Ovary (tissue), 9 donors: ENCODE data around the gene PSMA6. TPM values are rescaled to one million over a fixed set of nuclear protein-coding genes. Genes with fewer than 3 reads are reported as not detected.

Experiments
- DNase-seq, 5 donors: peaks; one replicate each; pipeline ENCODE4 v3.0.0-alpha.2; 2019 to 2020
- H3K27ac ChIP-seq, 2 donors: fragments of 200-600 bp; one replicate each; pipeline versions ENCODE4 v1.5.1 to v1.8.0; 2019 to 2022
- H3K27me3 ChIP-seq: fragments of 200-600 bp; one replicate; pipeline ENCODE4 v1.8.0; 2022
- H3K36me3 ChIP-seq: fragments of 200-600 bp; sonication (generic); one replicate; pipeline ENCODE4 v1.5.1; 2019
- H3K4me1 ChIP-seq: one replicate; pipeline ENCODE4 v1.8.1; 2013; ENCODE audit warnings: mild to moderate bottlenecking, moderate library complexity; ENCODE audit not compliant: insufficient read depth
- H3K4me3 ChIP-seq: fragments of 200-600 bp; sonication (generic); one replicate; pipeline ENCODE4 v1.5.1; 2017
- H3K9me3 ChIP-seq, 2 donors: fragments of 200-600 bp in 1 of 2; sonication (generic) in 1 of 2; one replicate each; pipeline versions ENCODE4 v1.5.1 to v1.8.1; 2013 to 2019; ENCODE audit warnings: mild to moderate bottlenecking in 1 of 2, moderate library complexity in 1 of 2
- EP300 ChIP-seq: sonication (generic); formaldehyde crosslinking; IDR thresholded peaks from one replicate; pipeline ENCODE4 v1.6.1; 2017; ENCODE audit warnings: antibody characterized with exemption
- POLR2A ChIP-seq: fragments of 450-650 bp; IDR thresholded peaks from one replicate; pipeline ENCODE4 v1.6.1; 2017; ENCODE audit warnings: antibody characterized with exemption, mild to moderate bottlenecking, moderate library complexity
- WGBS, 3 donors: extraction: QIAGEN DNeasy Blood & Tissue Kit in 1 of 3; methylation state at CpG; one replicate each; pipeline versions ENCODE4 v1.1.5 to v1.1.7; 2013 to 2017; 5-methylcytosine and 5-hydroxymethylcytosine counted together
- intact Hi-C, 4 donors: fragments of 100-400 bp; cut with DNase I; formaldehyde crosslinking; loops; one replicate each; pipeline versions ENCODE4 v1.11.0 to v1.15.1; 2022 to 2023
- polyA plus RNA-seq, 2 donors: library from polyadenylated mRNA; stranded (reverse); fragments of 200-250 nt in 1 of 2; fragments of 350-450 nt in 1 of 2; fragmentation: Illumina TruSeq in 1 of 2; extraction: RNeasy Lipid Tissue Mini Kit (QIAGEN cat#74804) in 1 of 2; gene quantifications; one replicate each; pipeline ENCODE4 v1.2.3, GENCODE V29; 2013 to 2014
- total RNA-seq, 7 donors: library from RNA; depleted of rRNA in 2 of 7; stranded (reverse); fragments of >200 nt in 2 of 7; fragmentation: NEBNext Ultra II Directional in 3 of 7; extraction: Animal tissue kit (Norgen Biotek cat#: 25700) in 3 of 7; gene quantifications; one replicate each; pipeline versions ENCODE4 v1.1.0 to v1.2.4, GENCODE V29; 2016 to 2023
- TF ChIP-seq, protein P1 (sequence below), 3 donors: fragments of 450-650 bp in 2 of 3; fragments of 200-600 bp in 1 of 3; IDR thresholded peaks; one replicate each; pipeline versions ENCODE4 v1.5.1 to v1.8.0; 2016 to 2022; ENCODE audit warnings: antibody characterized with exemption in 3 of 3, mild to moderate bottlenecking in 1 of 3
- donor health status: DM: no; HTN: no; CAD: no; lungs with moderate emphysema.
- donor health status: DM: no; HTN: no; CAD: no.
- donor health status: Bipolar disorder and iron deficiency.
- donor health status: DM: yes; HTN: yes; CAD: no.
- donor health status: DM: no; HTN: no; CAD: no.
- donor health status: DM: yes; HTN: yes; CAD: no.

PSMA6 gene
- total and polyA plus RNA-seq, 9 donors, result 85.2 to 157 (median 102) TPM

DNA sequence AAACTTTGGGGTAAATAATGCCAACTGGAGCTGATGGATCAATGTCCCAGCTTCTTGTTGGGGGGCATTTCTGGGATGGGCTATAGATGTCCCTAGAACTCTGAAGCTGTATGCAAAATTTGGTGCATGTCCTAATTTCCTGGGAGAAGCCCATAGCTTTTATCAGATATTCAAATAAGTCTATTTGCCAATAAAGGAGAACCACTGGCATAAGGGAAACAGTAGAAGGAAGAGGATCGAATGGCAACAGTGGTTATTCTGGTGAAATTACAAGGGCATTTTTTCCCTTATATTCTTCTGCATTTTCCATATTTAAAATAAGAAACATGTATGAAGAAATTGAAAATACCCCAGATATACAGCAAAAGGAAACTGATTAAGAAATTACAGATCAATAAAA lies 34.2 kb downstream of the PSMA6 start:
- Histone ChIP-seq H3K27me3 (no peaks in the 10 kb centered on the region), H3K4me3 (no peak overlapping the region)
- intact Hi-C loops, result no loop called here

GRCh38 chr14:35331605-35332516 lies 39.7 kb downstream of the PSMA6 start:
- no peak overlapping the region for H3K4me3 ChIP-seq
- H3K27ac ChIP-seq, result no peak overlapping the region
- no peaks in the 10 kb centered on the region for H3K9me3 ChIP-seq
- peaks cover 16% of the 10 kb centered on the region for H3K4me1 ChIP-seq
- TF ChIP-seq EP300 (no peak), POLR2A (no peak)
- TF ChIP-seq, protein P1, sequence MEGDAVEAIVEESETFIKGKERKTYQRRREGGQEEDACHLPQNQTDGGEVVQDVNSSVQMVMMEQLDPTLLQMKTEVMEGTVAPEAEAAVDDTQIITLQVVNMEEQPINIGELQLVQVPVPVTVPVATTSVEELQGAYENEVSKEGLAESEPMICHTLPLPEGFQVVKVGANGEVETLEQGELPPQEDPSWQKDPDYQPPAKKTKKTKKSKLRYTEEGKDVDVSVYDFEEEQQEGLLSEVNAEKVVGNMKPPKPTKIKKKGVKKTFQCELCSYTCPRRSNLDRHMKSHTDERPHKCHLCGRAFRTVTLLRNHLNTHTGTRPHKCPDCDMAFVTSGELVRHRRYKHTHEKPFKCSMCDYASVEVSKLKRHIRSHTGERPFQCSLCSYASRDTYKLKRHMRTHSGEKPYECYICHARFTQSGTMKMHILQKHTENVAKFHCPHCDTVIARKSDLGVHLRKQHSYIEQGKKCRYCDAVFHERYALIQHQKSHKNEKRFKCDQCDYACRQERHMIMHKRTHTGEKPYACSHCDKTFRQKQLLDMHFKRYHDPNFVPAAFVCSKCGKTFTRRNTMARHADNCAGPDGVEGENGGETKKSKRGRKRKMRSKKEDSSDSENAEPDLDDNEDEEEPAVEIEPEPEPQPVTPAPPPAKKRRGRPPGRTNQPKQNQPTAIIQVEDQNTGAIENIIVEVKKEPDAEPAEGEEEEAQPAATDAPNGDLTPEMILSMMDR (IDR thresholded peaks at IDR 0.05), result no peak
- 77 to 79% (median 78%) methylated on average over 21 of the region's 21 CpGs for WGBS, 3 donors
- DNase-seq, result peak in 2 of 5 donors; percentile 31 to 60
- intact Hi-C loops, result loop anchor here in 1 of 4 donors (10.0 kb wide), 1 partner anchor 117 kb away; no protein-coding TSS in a partner anchor
- no peaks in the 10 kb centered on the region for H3K36me3 ChIP-seq
- no peaks in the 10 kb centered on the region for H3K27me3 ChIP-seq

More for the DNA sequence above, 34.2 kb downstream of the PSMA6 start:
- 87 to 95% (median 89%) methylated on average over 1 of the region's 1 CpG for WGBS, 3 donors
- H3K36me3 ChIP-seq, result no peaks in the 10 kb centered on the region
- DNase-seq, result no peak
- TF ChIP-seq, protein P1 (IDR thresholded peaks at IDR 0.05), result no peak
- TF ChIP-seq POLR2A, result no peak
- no peaks in the 10 kb centered on the region for H3K4me1 ChIP-seq
- no peaks in the 10 kb centered on the region for H3K9me3 ChIP-seq
- no peak overlapping the region for H3K27ac ChIP-seq

GRCh38 chr14:35332517-35333263 lies 40.5 kb downstream of the PSMA6 start:
- Histone ChIP-seq H3K4me1 (peaks cover 24% of the 10 kb centered on the region), H3K27me3 (no peaks in the 10 kb centered on the region), H3K4me3 (no peak overlapping the region), H3K27ac (peak overlapping the region in 1 of 2 donors; percentile 82), H3K9me3 (no peaks in the 10 kb centered on the region), H3K36me3 (no peaks in the 10 kb centered on the region)
- no peak for DNase-seq
- TF ChIP-seq, protein P1 (IDR thresholded peaks at IDR 0.05), result no peak
- TF ChIP-seq POLR2A (no peak), EP300 (no peak)
- intact Hi-C loops, result loop anchor here in 1 of 4 donors (10.0 kb wide), 1 partner anchor 118 kb away; no protein-coding TSS in a partner anchor
- WGBS, 3 donors, result 88 to 90% (median 89%) methylated on average over 11 of the region's 11 CpGs

GRCh38 chr14:35333264-35333730 lies 41.1 kb downstream of the PSMA6 start:
- intact Hi-C loops, result loop anchor here in 1 of 4 donors (10.0 kb wide), 1 partner anchor 118 kb away; no protein-coding TSS in a partner anchor
- peak overlapping the region; percentile 34 to 82 for H3K27ac ChIP-seq
- H3K4me3 ChIP-seq, result no peak overlapping the region
- H3K36me3 ChIP-seq, result no peaks in the 10 kb centered on the region
- peak in 1 of 5 donors; percentile 31 for DNase-seq
- TF ChIP-seq POLR2A (no peak), EP300 (no peak)
- TF ChIP-seq, protein P1 (IDR thresholded peaks at IDR 0.05), result no peak
- no peaks in the 10 kb centered on the region for H3K27me3 ChIP-seq
- 75 to 82% (median 76%) methylated on average over 8 of the region's 8 CpGs for WGBS, 3 donors
- H3K4me1 ChIP-seq, result peaks cover 27% of the 10 kb centered on the region
- no peaks in the 10 kb centered on the region for H3K9me3 ChIP-seq
